GM20000 (cell line): ENCODE measurements around the gene C1QL4.

Experiments used
- DNase-seq: peaks from one replicate; pipeline ENCODE4 v3.0.0; 2012; ENCODE audit warnings: low spot score
- CTCF ChIP-seq: IDR thresholded peaks from 2 replicates; pipeline ENCODE4 v1.5.1; 2012; ENCODE audit warnings: mild to moderate bottlenecking, control low read depth; ENCODE audit errors: extremely low read depth, missing control alignments

The C1QL4 gene

DNA sequence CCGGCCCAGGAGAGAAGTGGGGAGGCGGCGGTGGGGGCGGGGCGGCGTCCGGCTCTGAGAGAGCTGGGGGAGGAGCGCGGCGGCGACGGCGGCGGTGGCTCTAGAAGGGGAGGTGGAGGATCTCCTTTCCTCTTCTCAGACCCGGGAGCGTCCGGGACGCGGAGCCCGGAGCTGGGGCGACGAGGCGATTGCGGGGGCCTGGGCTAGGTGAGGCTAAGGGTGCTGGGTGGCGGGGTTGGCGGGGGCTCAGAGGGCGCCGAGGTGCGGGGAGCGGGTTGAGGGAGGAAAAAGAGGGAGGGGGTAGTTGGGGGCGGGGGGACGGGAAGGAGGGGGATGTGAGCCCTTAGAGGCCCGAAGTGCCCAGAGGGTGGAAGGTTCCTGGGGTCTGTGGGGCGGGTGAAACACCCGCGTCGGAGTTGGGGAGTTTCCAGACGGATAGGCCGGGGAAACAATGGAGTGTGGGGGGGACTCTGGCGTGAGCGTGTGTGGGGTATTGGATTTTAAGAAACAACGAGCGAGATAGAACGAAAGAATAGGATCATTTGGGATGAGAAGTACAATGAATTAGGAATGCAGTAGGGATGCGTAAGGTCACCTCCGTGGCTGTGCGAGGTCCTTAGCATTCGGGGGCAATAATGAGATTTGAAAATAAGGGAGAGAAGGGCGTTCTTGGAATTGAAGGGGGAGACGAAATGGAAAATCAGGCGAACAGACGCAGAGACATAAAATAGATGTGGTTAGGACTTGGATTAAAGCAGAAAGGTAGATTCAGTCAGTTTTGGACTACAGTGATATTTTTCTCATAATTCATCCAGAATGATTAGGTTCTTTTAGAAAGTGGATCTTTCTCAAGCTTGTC is 30.6 kb upstream of the C1QL4 start, which contains the start of gene SPATS2:
Gene SPATS2 (plus strand): TSS at position 82 of the 859 bp plus-strand sequence. CDS start 93,551 bp downstream, outside the sequence.
- no peak for TF ChIP-seq CTCF
- DNase-seq = no peak

DNA sequence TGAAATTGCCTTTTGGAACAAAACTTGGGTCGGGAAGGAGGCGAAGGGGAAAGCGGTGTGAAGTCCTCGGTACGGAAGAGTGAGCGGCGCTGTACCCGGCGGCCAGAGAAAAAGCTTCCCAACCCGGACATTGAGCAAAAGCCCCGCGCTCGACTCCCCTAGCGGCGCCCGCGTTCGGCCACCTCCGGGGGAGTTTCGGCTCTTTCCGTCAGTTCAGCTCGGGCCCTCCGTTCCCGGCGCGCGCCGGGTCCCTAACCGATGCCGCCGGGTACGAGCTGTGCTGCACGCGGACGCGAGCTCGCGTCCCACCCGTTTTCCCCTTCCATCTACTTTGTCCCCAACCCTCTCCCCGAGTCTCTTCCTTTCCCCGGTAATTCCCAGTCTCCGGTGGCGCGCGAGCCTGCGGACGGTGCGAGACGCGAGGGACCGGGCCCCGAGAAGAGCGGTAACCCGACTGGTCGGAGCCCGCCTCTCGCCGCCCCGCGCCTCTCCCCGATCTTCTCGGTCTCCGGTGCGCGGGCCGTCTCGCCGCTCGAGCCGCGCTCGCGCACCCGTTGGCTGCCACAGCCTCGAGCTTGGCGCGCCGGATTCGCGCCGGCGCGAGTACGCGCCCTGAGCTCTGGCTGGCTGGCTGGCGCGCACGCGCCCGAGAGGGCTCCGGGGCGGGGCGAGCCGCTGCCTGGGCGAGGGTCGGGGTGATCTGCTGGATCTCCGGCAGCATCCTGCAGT is 29.8 kb upstream of the C1QL4 start:
- no peak for TF ChIP-seq CTCF
- peak; percentile 96 for DNase-seq

DNA sequence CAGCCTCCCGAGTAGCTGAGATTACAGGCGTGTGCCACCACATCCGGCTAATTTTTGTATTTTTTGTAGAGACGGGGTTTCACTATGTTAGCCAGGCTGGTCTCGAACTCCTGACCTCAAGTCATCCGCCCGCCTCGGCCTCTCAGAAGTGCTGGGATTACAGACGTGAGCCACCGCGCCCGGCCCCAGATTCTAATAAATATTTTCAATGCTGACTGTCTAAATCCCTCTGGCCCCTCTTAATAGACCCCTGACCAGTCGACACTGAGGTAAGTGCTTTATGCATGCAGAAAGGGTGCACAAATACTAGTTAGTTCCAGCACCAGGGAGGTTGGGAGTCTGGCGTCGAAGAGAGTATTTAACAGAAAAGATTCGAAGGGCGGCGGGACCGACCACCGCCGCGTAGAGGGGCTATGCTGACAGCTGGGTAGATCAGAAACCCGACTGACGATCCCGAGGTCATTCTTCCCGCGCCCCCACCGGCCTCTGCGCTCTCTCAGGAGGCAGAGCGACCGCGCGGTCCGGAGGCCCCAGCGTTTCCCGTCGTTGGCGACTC is 29.2 kb upstream of the C1QL4 start:
- no peak for TF ChIP-seq CTCF
- no peak for DNase-seq

DNA sequence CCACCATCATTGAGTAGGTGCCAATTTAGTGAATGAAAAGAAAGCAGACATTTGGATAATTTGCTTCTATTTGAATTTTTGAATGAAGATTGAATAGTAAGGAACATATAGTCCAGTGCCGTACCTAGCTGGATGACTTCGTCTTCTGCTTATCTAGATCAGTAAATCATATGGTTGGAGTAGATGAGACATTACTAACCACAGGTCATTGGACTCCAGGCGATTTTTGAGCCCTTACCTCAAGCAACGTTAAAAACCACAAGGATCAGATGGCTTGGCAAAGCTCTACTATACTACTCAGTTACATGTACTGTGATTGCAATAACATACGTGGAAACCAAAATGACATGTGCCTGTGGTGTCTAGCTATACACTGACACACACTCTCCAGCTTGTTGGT is 28.6 kb upstream of the C1QL4 start:
- DNase-seq = no peak
- TF ChIP-seq CTCF = no peak

DNA sequence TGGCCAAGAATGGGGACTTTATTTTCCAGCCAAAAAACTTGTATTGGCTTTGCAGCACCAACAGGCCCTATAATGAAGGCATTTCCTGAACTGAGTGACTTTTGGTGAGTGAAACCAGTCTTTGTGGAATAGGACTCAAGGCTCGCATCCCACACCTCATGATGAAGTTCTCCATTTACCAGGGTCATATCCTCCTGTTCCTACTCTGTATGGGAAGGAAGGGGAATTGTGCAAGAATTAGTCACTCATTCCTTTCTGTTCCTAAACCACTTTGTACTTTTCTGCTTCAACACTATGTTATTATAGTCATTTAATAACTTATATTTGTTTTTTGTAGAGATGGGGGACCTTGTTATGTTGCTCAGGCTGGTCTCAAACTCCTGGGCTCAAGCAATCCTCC is 28.0 kb upstream of the C1QL4 start:
- no peak for DNase-seq
- TF ChIP-seq CTCF = no peak

GRCh38 chr12:49362077-49362476 is 25.1 kb upstream of the C1QL4 start:
- no peak for TF ChIP-seq CTCF
- DNase-seq = no peak

- TF ChIP-seq CTCF = no peak
- DNase-seq = no peak
These were observed 22.7 kb upstream of the C1QL4 start for GRCh38 chr12:49359671-49360070.
